ENCODE measurements around the gene PRR29. TPM values are rescaled to one million over a fixed set of nuclear protein-coding genes. Genes with fewer than 3 reads are reported as not detected.

The PRR29 gene
- total RNA-seq, 1 experiment from 2014 or later = not detected

DNA sequence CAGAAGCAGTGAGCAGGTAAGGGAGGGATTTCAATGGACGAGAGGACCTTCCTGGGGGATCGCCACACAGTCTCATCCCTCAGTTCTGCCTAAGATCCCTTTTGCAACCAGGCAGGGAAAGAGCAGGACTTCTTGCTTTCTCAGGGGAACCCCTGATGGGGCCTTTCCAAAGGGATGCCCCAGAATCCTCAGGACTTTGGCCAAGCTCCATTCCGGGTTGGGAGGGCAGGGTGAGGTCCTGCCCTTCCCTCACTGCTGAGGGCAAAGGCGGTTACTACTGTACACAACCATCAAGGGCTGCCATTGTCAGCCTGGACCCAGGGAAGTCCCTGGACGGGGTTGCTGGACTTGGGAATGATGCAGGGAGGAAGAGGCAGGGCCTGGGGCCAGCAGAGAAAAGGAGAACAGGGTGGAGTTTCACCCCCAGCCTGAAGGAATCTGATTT is 9.7 kb downstream of the PRR29 start:
- Mint-ChIP-seq H3K27me3 (ENCODE audit: insufficient read depth, unreplicated experiment) (no peaks in the 10 kb centered on the region), H3K4me3 (ENCODE audit: unreplicated experiment) (no peak overlapping the region), H3K36me3 (ENCODE audit: insufficient read depth, unreplicated experiment) (no peaks in the 10 kb centered on the region), H3K27ac (ENCODE audit: low read depth, unreplicated experiment) (no peak overlapping the region), H3K9me3 (ENCODE audit: unreplicated experiment) (no peaks in the 10 kb centered on the region), H3K4me1 (ENCODE audit: insufficient read depth, unreplicated experiment) (peaks cover 6% of the 10 kb centered on the region)
- no peak for TF ChIP-seq CTCF (IDR thresholded peaks at IDR 0.05; ENCODE audit: unreplicated experiment)
- intact Hi-C loops (cut with micrococcal nuclease) = no loop called here
- ChIA-PET POLR2A (interaction anchor here (0.6 kb wide), 1 partner anchor 1839 kb away, joined by 3 read pairs; no protein-coding TSS in a partner anchor), CTCF (interaction anchor here (1.4 to 1.5 kb wide), 2 partner anchors 9 to 17 kb away, joined by 3 read pairs; no protein-coding TSS in a partner anchor)
- DNase-seq (ENCODE audit: unreplicated experiment) = no peak
- no TSS peak for BruUV-seq (replicated peaks)

DNA sequence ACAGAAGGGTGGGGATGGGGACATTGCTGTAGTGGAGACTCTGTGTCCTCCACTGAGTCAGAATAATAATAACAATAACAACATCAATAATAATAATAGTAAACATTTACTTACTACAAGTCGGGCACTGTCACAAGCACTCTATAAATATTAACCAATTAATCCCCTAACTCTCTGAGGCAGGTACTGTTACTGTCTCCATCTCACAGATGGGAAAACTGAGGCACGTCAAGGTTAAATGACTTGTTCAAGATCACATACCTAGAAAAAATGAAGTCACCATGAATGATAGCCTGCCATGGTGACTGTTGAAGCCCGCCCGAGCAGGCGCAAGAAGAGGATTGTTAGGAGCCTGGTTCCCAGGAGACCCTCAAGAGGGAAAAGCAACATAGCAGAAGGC is 10.2 kb downstream of the PRR29 start:
- ChIA-PET CTCF (no interaction called here), POLR2A (no interaction called here)
- BruUV-seq (replicated peaks) = no TSS peak
- Mint-ChIP-seq H3K4me3 (ENCODE audit: unreplicated experiment) (no peak overlapping the region), H3K27me3 (ENCODE audit: insufficient read depth, unreplicated experiment) (no peaks in the 10 kb centered on the region), H3K36me3 (ENCODE audit: insufficient read depth, unreplicated experiment) (no peaks in the 10 kb centered on the region), H3K9me3 (ENCODE audit: unreplicated experiment) (no peaks in the 10 kb centered on the region), H3K4me1 (ENCODE audit: insufficient read depth, unreplicated experiment) (peaks cover 6% of the 10 kb centered on the region), H3K27ac (ENCODE audit: low read depth, unreplicated experiment) (no peak overlapping the region)
- no peak for DNase-seq (ENCODE audit: unreplicated experiment)
- no peak for TF ChIP-seq CTCF (IDR thresholded peaks at IDR 0.05; ENCODE audit: unreplicated experiment)
- intact Hi-C loops (cut with micrococcal nuclease) = no loop called here

DNA sequence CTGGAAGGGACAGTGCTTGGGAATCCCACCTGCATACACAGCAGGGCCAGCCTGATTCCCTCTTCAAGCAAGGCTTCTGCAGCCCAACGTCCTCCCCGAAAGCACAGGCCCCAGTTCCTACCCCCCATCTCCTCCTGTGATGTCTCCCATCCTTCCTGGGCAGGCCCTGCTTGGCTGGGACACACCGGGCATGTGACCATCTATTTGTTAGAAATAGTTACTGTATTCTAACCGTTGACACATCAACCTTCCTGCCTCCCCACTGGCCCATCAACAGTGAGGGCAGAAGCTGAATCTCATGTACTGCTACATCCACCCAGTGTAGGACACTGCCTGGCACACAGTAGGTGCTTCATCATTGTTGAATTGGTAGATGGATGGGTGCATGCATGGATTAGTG is 10.7 kb downstream of the PRR29 start:
- H3K9me3 Mint-ChIP-seq (ENCODE audit: unreplicated experiment) = no peaks in the 10 kb centered on the region
- no peak overlapping the region for H3K4me3 Mint-ChIP-seq (ENCODE audit: unreplicated experiment)
- no peak for DNase-seq (ENCODE audit: unreplicated experiment)
- H3K27ac Mint-ChIP-seq (ENCODE audit: low read depth, unreplicated experiment) = no peak overlapping the region
- POLR2A ChIA-PET = no interaction called here
- no peak for TF ChIP-seq CTCF (IDR thresholded peaks at IDR 0.05; ENCODE audit: unreplicated experiment)
- intact Hi-C loops (cut with micrococcal nuclease) = no loop called here
- CTCF ChIA-PET = no interaction called here
- peaks cover 6% of the 10 kb centered on the region for H3K4me1 Mint-ChIP-seq (ENCODE audit: insufficient read depth, unreplicated experiment)
- no TSS peak for BruUV-seq (replicated peaks)
- no peaks in the 10 kb centered on the region for H3K27me3 Mint-ChIP-seq (ENCODE audit: insufficient read depth, unreplicated experiment)
- H3K36me3 Mint-ChIP-seq (ENCODE audit: insufficient read depth, unreplicated experiment) = no peaks in the 10 kb centered on the region

DNA sequence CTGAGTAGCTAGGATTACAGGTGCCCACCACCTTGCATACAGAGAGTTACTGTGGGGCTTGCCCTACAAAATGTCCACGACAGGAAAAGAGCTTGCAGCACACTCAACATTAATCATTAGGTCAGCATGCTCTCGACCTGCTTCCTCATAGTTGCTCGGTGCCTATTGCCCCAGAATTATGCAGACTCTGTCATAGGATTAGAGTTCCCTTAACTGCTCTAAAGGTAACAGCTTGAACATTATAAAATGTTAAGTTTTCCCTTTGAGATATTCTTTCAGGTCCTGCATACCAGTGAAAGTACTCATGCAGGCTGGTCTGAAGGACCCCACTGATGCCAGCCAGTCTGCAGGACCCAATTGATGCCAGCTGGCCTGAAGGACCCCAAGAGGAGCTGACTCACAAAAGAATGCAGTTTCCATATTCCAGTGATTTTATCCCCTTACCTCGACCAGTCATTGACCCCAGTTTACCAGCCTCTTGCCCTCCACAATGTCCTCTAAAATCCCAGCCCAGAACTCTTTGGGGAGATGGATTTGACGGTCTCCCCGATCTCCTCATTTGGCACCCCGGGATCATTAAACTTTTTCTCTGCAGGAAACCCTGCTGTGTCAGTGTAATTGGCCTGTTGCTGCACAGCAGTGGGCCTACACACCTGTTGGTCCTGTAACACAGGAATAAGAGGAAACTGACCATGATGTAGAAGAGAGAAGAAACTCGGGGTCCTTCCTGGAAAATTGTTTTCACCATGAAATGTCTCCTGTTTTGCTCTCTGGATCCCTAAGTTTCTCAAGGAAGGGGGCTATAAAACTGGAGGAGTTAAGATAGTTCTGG is 11.6 kb downstream of the PRR29 start:
- no peak for DNase-seq (ENCODE audit: unreplicated experiment)
- no peaks in the 10 kb centered on the region for H3K9me3 Mint-ChIP-seq (ENCODE audit: unreplicated experiment)
- no peak overlapping the region for H3K27ac Mint-ChIP-seq (ENCODE audit: low read depth, unreplicated experiment)
- ChIA-PET POLR2A (interaction anchor here (0.7 kb wide), 1 partner anchor 47 kb away, joined by 3 read pairs; no protein-coding TSS in a partner anchor), CTCF (interaction anchor here (0.9 to 1.5 kb wide), 3 partner anchors 16 to 128 kb away, joined by 3 to 4 read pairs (median 4); partner anchors contain the start of gene GH2)
- no peaks in the 10 kb centered on the region for H3K36me3 Mint-ChIP-seq (ENCODE audit: insufficient read depth, unreplicated experiment)
- TF ChIP-seq CTCF (IDR thresholded peaks at IDR 0.05; ENCODE audit: unreplicated experiment) = no peak
- H3K27me3 Mint-ChIP-seq (ENCODE audit: insufficient read depth, unreplicated experiment) = peaks cover 5% of the 10 kb centered on the region
- intact Hi-C loops (cut with micrococcal nuclease) = no loop called here
- no peak overlapping the region for H3K4me3 Mint-ChIP-seq (ENCODE audit: unreplicated experiment)
- no TSS peak for BruUV-seq (replicated peaks)
- peaks cover 6% of the 10 kb centered on the region for H3K4me1 Mint-ChIP-seq (ENCODE audit: insufficient read depth, unreplicated experiment)
